Spinal cord (tissue), 10 donors: ENCODE results near the gene HMGN4. TPM values are rescaled to one million over a fixed set of nuclear protein-coding genes. Genes with fewer than 3 reads are reported as not detected.

Experiments
- DNase-seq, 6 donors: peaks; one replicate each; pipeline versions ENCODE4 v3.0.0 to v3.0.0-alpha.2; 2013 to 2015; ENCODE audit warnings: low spot score in 6 of 6, low read depth in 4 of 6
- H3K27ac ChIP-seq: one replicate; pipeline ENCODE4 v1.5.1; 2013; ENCODE audit warnings: low read depth, low read length, control low read depth
- H3K27me3 ChIP-seq: one replicate; pipeline ENCODE4 v1.6.1; 2013; ENCODE audit warnings: low read length; ENCODE audit not compliant: control insufficient read depth, insufficient read depth
- H3K36me3 ChIP-seq: one replicate; pipeline ENCODE4 v1.6.1; 2013; ENCODE audit warnings: low read length; ENCODE audit not compliant: control insufficient read depth, insufficient read depth
- H3K4me1 ChIP-seq: one replicate; pipeline ENCODE4 v1.6.1; 2013; ENCODE audit warnings: low read length; ENCODE audit not compliant: control insufficient read depth, insufficient read depth
- H3K4me3 ChIP-seq: one replicate; pipeline ENCODE4 v1.5.1; 2013; ENCODE audit warnings: low read depth, low read length, control low read depth
- H3K9me3 ChIP-seq: one replicate; pipeline ENCODE4 v1.6.1; 2013; ENCODE audit warnings: low read length; ENCODE audit not compliant: control insufficient read depth, insufficient read depth
- WGBS: methylation state at CpG from one replicate; pipeline ENCODE4 v1.1.5; 2013; ENCODE audit warnings: missing lambda C conversion rate; ENCODE audit not compliant: insufficient coverage; 5-methylcytosine and 5-hydroxymethylcytosine counted together
- polyA plus RNA-seq, 2 donors: library from polyadenylated mRNA; unstranded; fragments of 120-200 nt; gene quantifications; one replicate each; pipeline ENCODE4 v1.2.1, GENCODE V29; 2013; ENCODE audit not compliant: insufficient read length in 2 of 2
- total RNA-seq, 2 donors: library from RNA; depleted of rRNA in 1 of 2; stranded (reverse); fragments of 120-200 nt in 1 of 2; fragments of >200 nt in 1 of 2; gene quantifications; one replicate each; pipeline versions ENCODE4 v1.2.3 to v1.2.4, GENCODE V29; 2013 to 2014
- donor health status: healthy.

HMGN4 gene
- total and polyA plus RNA-seq, 4 donors = 46.5 to 81.1 (median 58.6) TPM

DNA sequence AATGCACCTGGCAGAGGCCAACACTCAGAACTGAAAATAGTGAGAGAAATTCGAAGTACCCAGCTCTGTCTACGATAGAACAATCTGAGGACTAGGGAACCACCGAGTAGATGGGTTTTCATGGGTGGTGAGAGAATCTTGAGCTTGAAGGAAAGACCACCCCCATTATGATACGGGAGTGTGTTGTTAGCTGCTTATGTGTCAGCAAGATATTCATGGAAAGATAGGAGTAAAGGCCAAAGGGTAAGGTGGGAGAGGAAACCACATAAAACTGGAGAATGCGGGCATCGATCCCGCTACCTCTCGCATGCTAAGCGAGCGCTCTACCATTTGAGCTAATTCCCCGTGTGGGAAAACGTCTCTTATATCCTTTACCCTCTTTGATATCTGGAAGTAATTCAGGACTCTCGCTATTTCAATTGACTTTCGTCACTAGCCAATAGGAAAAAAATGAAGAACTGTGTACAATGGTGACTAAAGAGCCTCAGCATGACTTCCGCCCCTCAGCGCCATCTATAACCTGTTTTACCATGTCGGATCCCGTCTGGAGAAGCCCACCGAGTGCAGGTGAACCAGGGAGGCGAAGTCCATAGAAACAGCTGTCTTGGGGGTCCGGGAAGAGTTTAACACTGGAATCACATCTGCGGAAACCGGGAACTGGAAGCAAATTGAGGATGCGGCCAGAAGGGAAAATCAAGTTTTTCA is 33.6 kb downstream of the HMGN4 start:
- Histone ChIP-seq H3K4me3 (peak overlapping the region; percentile 43), H3K9me3 (no peaks in the 10 kb centered on the region), H3K4me1 (peaks cover 8% of the 10 kb centered on the region), H3K36me3 (no peaks in the 10 kb centered on the region), H3K27me3 (peaks cover 36% of the 10 kb centered on the region), H3K27ac (peak overlapping the region; percentile 69)
- DNase-seq = peak in 2 of 6 donors; percentile 90 to 95
- 14% methylated on average over 13 of the region's 24 CpGs for WGBS

- peaks cover 4% of the 10 kb centered on the region for H3K9me3 ChIP-seq
- no peak for DNase-seq
- peaks cover 60% of the 10 kb centered on the region for H3K27me3 ChIP-seq
- H3K27ac ChIP-seq = no peak overlapping the region
- 31% methylated on average over 8 of the region's 10 CpGs for WGBS
- no peaks in the 10 kb centered on the region for H3K36me3 ChIP-seq
- no peak overlapping the region for H3K4me3 ChIP-seq
- H3K4me1 ChIP-seq = peaks cover 10% of the 10 kb centered on the region
These were observed 37.4 kb downstream of the HMGN4 start for GRCh38 chr6:26575494-26575939.

- H3K27me3 ChIP-seq = peaks cover 67% of the 10 kb centered on the region
- peaks cover 4% of the 10 kb centered on the region for H3K9me3 ChIP-seq
- H3K36me3 ChIP-seq = no peaks in the 10 kb centered on the region
- H3K27ac ChIP-seq = no peak overlapping the region
- DNase-seq = peak in 1 of 6 donors; percentile 6
- peaks cover 10% of the 10 kb centered on the region for H3K4me1 ChIP-seq
- WGBS = 61% methylated on average over 3 of the region's 7 CpGs
- H3K4me3 ChIP-seq = no peak overlapping the region
These were observed 38.3 kb downstream of the HMGN4 start for GRCh38 chr6:26576407-26576843.

DNA sequence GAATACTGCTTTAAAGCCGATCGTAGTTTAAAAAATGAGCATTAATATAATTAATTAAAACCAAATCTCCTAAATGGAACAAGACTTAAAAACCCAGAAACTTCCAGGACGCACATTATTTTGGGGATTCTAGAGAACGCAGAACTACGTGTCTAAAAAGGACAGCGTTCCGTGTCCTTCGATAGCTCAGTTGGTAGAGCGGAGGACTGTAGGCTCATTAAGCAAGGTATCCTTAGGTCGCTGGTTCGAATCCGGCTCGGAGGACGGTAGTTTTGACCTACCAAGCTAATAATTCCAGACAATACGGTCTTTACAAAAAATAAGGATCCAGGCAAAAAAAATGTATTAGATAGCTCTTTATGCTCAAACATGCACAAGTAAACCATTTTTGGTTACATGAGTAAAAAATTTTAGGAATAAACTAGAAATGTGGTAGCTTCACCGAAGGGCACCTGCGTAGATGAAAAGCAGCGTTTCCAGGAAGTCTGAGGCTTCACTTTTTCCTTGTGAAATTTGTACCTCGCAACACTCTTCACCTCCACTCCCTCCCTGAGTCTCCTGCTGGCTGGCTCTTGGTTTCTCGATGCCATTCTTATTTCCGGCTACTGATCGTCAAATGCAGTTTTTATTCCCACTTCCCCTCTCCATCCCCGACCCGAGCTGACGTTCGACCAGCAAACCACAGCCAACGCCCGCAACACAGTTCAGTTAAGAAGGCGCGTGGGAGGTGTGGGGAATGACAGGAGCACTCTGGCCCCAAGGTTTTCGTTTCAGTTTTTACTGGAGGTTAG is 39.0 kb downstream of the HMGN4 start:
- Histone ChIP-seq H3K9me3 (peaks cover 4% of the 10 kb centered on the region), H3K4me1 (peaks cover 7% of the 10 kb centered on the region), H3K27ac (no peak overlapping the region), H3K36me3 (no peaks in the 10 kb centered on the region), H3K27me3 (peaks cover 72% of the 10 kb centered on the region), H3K4me3 (peak overlapping the region; percentile 16)
- under 1% methylated on average over 16 of the region's 31 CpGs for WGBS
- DNase-seq = peak in 2 of 6 donors; percentile 66 to 71

DNA sequence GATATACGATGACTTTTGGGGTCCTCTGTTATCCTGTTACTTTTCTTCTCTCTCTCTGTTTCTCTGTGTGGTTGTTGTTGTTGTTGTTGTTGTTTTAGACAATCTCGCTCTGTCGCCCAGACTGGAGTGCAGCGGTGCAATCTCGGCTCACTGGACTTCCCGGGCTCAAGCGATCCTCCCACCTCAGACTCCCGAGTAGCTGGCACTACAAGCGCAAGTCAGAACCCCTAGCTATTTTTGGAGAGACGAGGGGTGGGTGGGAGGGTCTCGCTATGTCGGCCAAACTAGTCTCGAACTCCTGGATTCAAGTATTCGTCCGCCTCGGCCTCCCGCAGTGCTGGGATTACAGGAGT is 39.5 kb downstream of the HMGN4 start:
- DNase-seq = no peak
- peaks cover 5% of the 10 kb centered on the region for H3K4me1 ChIP-seq
- H3K27me3 ChIP-seq = peaks cover 74% of the 10 kb centered on the region
- H3K4me3 ChIP-seq = peak overlapping the region; percentile 16
- H3K36me3 ChIP-seq = no peaks in the 10 kb centered on the region
- WGBS = 17% methylated on average over 8 of the region's 17 CpGs
- no peak overlapping the region for H3K27ac ChIP-seq
- peaks cover 4% of the 10 kb centered on the region for H3K9me3 ChIP-seq

DNA sequence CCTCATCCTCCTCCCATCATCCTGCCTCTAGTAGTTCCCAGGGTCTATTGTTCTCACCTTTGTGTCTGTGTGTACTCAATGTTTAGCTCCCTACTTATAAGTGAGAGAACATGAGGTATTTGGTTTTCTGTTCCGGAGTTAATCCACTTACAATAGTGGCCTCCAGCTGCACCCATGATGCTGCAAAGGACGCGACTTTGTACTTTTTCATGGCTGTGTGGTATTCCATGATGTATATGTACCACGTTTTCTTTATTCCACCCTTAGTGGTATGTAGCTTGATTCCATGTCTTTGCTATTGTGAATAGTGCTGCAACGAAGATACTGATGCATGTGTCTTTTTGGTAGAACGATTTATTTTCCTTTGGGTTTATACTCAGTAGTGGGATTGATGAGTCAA is 40.1 kb downstream of the HMGN4 start:
- 100% methylated on average over 1 of the region's 6 CpGs for WGBS
- Histone ChIP-seq H3K9me3 (peaks cover 4% of the 10 kb centered on the region), H3K27me3 (peaks cover 76% of the 10 kb centered on the region), H3K4me3 (no peak overlapping the region), H3K4me1 (peaks cover 5% of the 10 kb centered on the region), H3K36me3 (no peaks in the 10 kb centered on the region), H3K27ac (no peak overlapping the region)
- DNase-seq = no peak

- Histone ChIP-seq H3K4me1 (peaks cover 5% of the 10 kb centered on the region), H3K9me3 (peaks cover 4% of the 10 kb centered on the region), H3K36me3 (no peaks in the 10 kb centered on the region), H3K27ac (no peak overlapping the region), H3K4me3 (no peak overlapping the region), H3K27me3 (peaks cover 80% of the 10 kb centered on the region)
- DNase-seq = no peak
- no CpG with 5 or more reads among the region's 1 CpG for WGBS
These were observed 40.6 kb downstream of the HMGN4 start for GRCh38 chr6:26578741-26579140.

GRCh38 chr6:26581164-26581915 is 43.2 kb downstream of the HMGN4 start:
- Histone ChIP-seq H3K4me1 (peaks cover 5% of the 10 kb centered on the region), H3K36me3 (no peaks in the 10 kb centered on the region), H3K27ac (no peak overlapping the region), H3K9me3 (peaks cover 4% of the 10 kb centered on the region), H3K27me3 (peaks cover 70% of the 10 kb centered on the region), H3K4me3 (no peak overlapping the region)
- no peak for DNase-seq
- 59% methylated on average over 2 of the region's 4 CpGs for WGBS

- Histone ChIP-seq H3K27me3 (peaks cover 37% of the 10 kb centered on the region), H3K27ac (no peak overlapping the region), H3K4me1 (no peaks in the 10 kb centered on the region), H3K36me3 (no peaks in the 10 kb centered on the region), H3K9me3 (no peaks in the 10 kb centered on the region), H3K4me3 (no peak overlapping the region)
- 100% methylated on average over 8 of the region's 21 CpGs for WGBS
- no peak for DNase-seq
These were observed 50.8 kb downstream of the HMGN4 start for GRCh38 chr6:26588965-26589364.
